Medulla oblongata (tissue), 1 donor: ENCODE measurements around the gene NPDC1.
A peak's percentile ranks its signal among the peaks of the same experiment; 100 is the strongest.

Source experiments
- DNase-seq: peaks from one replicate; pipeline ENCODE4 v3.0.0-alpha.2; 2015; ENCODE audit errors: extremely low spot score

Gene NPDC1, protein sequence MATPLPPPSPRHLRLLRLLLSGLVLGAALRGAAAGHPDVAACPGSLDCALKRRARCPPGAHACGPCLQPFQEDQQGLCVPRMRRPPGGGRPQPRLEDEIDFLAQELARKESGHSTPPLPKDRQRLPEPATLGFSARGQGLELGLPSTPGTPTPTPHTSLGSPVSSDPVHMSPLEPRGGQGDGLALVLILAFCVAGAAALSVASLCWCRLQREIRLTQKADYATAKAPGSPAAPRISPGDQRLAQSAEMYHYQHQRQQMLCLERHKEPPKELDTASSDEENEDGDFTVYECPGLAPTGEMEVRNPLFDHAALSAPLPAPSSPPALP

DNA sequence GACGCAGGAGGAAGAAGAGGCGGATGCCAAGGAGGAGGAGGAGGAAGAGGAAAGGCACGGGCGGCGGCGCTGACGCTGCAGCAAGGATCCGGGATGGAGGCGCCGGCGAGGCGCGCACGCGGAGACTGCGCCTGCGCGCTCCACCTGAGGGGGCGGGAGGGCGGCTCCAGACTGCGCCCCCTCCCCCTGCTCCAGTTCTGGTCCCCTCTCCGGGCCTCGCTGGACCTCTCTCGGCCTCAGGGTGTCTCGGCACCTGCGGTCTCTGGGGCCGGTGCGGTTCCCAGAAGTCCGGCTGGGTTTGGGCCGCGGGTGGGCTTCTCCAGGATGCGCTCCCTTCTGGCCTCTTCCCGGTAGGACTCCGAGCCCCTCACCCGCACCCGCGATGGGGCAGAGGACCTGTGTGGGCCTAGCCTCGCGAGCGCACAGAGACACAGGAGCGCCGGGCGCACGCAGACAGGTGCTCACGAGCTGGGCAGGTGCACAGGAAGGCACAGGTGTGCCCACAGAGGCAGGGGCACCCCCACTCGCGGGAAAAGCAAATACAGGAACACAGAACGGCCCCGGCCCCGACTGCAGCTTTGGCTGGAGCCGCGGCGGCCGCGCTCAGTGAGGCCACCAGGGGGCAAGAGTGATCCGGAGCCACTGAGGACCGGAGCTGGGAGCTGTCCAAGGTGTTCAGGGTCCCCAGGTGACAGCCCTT lies at the start of gene NPDC1:
Gene NPDC1 (minus strand): TSS at position 90 of the 700 bp plus-strand sequence. CDS start 188 bp downstream, outside the sequence.
- DNase-seq: peak; percentile 76

DNA sequence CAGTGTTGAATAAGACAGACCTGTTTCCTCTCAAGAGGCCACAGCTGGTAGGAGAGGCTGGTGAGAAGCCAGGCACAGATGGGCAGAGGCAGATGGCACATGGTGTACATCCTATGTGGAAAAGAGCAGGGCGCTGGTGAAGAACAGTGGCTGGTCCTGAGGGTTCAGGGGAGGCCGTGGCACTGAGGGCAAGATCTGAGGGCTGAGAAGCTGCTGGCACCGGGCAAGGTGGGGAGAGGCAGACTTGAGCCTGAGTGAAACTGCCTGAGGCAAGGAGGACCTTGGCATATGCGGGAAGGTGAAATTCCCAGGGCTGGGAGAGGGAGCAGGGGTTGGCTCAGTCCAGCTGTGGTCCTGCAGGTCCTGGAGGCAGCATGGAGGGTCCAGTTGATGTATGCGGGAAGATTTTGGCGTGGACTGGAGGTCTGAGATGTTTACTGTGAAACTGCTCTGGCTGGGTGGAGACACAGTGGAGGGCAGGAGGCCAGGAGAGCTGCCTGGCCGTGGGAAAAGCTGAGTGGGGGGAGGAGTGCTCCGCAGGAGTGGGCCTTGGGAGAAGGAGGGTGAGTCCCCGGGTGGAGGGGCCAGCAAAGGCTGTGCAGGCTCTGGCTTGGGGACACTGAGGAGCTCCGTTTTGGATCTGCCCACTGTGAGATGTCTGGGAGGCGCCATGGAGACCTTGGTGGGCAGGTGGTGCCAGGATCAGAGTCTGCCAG lies 43.4 kb upstream of the NPDC1 start:
- DNase-seq: no peak

DNA sequence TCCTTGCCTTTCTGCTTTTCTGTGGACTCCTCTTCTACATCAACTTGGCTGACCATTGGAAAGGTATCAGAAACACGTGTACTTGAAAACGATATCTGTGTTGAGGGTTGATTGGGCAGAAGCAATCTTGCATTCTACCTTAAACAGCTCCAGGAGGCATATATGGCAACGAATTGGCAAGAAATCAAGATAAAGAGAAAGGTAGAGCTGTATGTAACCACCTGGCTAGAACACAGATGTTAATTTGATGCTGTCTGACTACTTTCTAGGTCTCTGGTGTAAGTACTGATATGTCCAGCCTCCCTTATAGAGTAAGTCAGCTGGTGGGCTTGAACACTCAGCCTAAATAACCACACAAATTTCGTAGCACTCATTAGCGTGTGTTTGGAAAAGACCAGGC lies 42.1 kb upstream of the NPDC1 start:
- no peak for DNase-seq

DNA sequence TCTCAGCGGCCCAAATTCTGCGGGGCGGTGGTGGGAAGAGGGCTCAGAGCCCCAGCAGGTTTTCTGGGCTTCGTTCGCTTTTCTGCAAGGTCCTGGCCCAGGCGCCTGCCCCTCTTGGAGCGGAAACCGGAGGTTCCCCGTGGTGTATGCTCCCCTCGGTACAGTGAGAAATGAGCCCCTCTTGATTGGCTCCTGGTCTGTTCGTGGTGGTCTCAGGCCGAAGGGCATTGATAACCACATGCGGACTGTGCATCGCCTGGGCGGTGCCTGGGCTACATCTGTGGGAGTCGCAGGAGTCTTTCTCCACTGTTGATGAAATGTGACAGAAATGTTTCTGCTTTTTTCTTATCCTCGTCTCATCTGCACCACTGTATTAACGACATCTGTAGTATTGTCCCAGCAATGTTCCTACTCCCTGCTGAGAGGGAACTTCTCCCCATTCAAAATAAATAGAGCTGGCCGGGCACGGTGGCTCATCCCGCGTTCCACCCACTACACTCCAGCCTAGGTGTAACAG lies 41.5 kb upstream of the NPDC1 start:
- no peak for DNase-seq

DNA sequence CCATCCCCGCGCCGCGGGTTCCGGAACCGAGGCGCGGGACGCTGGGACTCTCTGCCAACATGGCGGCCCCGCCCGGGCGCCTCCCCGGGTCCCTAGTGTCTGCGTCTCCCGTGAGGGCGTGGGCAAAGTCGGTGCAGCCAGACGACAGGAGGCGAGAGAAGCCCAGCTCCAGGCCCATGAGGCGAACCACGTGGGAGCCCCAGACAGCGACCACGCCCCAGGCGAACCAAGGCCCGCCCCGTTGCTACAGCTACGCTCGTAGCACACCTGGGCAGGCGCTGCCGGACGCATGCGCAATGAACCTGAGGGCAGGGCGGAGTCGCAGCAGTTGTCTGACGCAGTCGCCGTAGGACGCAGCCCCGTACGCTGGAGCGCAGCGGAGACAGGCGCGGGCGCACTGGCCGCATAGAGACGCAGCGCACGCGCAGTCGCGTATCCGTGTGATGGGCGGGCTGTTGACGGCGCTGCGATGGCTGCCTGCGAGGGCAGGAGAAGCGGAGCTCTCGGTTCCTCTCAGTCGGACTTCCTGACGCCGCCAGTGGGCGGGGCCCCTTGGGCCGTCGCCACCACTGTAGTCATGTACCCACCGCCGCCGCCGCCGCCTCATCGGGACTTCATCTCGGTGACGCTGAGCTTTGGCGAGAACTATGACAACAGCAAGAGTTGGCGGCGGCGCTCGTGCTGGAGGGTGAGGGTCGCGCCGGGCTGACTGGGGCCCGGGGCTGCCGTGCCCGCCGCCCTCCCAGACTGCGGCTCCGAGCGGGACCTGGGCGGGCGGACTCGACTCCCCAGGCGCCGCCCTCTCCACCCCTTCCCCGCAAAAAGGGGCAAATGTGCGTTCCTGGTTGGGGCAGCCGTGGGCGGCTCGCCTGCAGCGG lies 40.8 kb upstream of the NPDC1 start, which contains the start of gene MAN1B1:
Gene MAN1B1 (plus strand): TSS at position 455 of the 878 bp plus-strand sequence. CDS start 15 bp downstream, at position 470.
- DNase-seq: peak; percentile 97

DNA sequence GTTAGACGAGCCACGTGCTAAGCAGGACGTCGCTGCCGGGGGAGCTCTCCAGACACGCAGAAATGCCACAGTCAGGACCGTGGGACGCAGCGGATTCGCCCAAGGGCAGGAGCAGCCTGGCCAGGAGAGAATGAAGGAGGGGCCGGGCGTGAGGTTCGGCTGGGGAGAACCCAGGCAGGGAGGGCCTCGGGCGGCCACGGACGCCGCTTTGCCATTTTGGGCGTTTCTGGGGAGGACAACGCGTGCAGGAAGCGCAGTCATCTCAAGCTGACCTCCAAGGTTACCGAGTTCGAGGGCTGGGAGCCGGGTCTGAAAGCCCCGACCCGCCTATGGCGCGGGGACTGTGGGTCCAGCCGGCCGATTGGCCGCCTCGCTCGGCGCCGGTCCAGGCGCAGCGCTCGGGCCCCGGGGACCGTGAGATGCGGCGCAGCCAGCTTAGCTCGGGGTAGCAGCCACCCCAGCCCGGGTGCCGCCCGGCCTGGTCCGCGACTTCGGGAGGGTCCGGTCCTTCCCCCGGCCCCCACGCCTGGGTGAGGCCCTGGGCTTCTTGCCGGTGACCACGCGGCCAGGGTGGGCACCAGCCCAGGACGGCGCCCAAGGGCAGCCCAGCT lies 40.0 kb upstream of the NPDC1 start:
- no peak for DNase-seq

DNA sequence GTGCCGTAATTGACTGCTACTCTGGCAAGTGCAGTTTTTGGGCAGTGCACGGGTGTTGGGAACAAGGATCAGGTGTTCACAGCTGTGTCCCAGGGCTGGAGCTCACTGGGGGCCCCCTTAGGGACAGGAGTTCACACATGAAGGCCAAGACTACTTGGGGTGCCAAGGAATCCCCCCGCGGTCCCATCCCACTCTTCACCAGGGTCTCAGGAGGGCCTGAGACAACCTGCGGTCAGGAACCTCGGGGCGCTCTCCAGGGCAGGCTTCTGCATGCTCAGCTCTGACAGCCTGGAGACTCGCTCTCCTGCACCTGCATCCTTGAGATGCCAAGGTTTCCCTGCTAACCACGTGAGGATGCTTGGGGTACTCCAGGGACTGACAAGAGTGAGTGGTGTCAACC lies 38.5 kb upstream of the NPDC1 start:
- DNase-seq: no peak

DNA sequence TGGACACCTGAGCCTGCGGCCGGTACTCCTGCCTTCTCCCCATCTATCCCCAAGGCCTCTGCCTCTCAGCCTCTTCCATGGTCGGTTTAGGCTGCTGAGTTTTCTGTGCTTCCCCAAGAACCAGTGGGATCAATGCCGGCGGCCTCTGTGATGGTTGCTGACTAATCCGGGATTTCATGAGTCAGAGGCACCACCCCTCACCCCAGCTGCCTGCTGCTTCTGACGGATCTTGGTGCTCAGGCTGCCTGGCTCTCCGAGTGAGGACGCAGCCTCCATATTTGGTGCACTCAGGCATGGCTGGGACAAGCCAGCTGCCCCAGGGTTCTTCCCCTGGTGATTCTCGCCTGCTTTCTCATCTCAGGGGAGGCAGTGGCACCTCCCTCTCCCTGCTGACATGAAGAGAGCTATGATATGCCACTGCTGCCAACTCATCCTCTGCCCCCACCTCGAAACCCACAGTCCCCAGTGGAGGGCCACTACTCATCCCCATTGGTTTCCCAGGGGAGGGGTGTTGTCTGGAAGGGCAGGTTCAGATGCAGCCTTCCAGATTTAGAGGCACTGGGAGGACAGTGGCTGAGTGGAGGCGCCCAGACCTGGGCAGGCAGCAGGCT lies 37.5 kb upstream of the NPDC1 start:
- DNase-seq: no peak

DNA sequence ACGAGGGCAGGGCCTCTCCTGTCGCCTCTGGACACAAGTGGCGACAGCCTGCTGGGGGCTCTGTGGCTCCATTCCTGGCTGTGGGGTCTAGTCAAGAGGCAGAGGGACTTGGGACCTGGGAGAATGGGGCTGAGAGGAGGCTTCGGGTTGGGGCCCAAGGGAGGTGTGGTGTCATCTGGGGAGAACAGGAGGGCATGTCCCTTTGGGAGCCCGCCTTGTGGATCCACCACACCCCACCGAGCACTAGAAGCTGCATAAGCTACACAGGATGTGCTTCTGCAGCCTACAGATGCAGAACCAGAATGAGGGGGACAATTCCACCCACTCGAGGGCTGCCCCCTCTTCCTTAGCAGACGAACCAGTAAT lies 36.9 kb upstream of the NPDC1 start:
- no peak for DNase-seq

DNA sequence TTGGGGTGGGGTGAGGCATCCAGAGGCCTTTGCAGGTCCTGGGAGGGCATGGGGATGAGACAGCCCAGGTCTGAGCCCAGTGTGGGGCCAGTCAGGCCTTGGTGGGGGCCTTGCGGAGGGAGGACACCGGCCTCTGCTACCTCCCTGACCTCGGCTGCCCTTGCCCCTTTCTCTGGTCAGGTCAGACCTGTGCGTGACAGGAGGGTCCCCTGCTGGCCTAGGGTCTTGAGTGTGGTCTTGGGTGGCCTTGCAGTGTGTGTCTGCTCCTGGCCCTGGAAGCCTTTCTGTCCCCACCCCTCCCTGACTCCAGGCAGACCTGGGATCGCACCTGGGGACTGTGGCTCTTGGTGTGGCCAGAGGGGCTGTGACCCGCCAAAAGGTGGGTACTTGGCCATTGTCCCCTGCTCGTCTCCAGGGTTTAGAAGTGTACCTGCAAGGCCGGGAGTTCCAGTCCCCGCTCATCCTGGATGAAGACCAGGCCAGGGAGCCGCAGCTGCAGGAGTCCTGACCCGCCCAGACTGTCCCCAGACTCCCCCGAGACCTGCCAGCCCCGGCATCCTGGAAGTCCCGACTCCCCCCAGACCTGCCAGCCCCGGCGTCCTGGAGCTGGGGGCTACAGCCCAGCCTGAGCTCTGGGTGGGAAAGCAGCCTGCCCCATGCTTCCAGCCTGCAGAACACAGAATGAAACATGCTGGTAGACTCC lies 36.4 kb upstream of the NPDC1 start:
- no peak for DNase-seq

DNA sequence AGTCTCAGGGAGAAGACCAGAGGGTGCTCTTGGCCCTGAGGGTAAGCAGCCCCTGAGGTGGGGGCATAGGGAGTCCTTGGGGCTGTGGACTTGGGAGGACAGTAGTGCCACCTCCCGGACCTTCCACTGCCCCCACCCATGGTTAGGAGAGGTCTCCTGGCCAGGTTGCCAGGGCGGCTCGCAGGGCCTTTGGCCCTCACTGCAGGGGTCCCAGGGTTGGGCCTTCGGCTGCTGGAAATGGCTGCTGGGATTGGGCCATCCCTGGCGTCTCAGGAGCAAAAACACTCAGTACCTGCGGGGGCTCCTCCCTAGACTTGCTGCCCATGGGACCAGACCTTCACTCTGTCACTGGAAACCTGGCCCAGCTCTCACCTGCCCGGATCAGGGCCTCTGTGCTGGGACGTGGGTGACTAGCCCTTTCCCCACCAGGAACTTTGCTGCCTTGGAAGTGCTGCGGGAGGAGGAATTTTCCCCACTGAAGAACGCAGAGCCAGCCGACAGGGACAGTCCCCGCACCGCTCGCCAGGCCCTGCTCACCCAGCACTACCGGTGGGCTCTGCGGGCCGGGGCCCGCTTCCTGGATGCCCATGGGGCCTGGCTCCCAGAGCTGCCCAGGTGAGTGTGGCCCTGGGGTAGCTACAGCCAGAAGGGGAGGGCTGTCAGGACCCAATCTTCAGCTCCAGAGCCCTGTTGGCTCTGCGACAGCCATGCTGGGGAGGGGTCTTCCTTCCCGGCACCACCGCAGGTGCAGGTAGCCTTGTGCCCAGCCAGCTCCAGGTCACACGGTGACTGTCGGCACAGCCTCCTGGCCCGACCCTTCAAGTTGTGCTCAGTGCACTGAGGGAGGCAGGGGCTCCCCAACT lies 34.5 kb upstream of the NPDC1 start:
- DNase-seq: no peak

DNA sequence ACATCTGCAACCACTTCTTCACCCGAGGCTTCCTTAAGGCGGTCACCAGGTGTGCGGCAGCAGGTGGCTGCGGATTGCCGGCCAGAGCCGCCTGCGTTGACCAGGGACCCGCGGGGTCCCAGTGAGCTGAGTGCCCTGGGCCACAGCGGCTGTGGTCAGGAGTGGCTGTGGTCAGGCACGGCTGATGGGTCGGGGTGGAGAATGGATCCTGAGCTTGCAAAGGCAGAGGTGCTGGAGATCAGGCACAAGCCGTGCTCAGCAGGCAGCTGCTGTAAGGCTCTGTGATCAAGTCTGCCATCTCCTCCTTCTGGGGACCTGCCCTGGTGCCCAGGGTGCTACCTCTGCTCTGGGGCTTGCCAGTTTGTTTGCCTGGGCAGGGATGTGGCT lies 33.4 kb upstream of the NPDC1 start:
- DNase-seq: no peak

DNA sequence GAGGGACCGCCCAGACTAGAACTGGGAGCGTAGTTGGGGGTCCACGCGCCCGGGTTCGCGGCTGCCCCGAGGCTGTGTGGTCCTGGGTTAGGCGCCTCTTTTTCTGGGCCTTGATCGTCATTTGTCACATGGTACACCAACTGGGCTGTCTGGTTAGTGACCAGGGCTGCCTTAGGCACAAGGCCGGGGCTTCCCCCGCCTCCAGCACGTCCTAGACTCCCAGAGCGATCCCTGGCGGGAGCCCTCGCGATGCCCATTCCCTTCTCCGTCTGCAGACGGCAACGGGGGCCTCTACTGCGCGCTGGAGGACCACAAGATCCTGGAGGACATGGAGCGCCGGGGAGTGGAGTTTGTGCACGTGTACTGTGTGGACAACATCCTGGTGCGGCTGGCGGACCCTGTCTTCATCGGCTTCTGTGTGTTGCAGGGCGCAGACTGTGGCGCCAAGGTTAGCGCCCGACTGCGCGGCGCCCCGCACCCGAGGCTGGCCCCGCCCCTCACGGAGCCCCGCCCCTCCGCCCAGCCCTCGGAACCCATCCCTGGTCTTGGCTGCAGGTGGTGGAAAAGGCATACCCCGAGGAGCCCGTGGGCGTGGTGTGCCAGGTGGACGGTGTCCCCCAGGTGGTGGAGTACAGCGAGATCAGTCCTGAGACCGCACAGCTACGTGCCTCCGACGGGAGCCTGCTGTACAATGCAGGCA lies 32.9 kb upstream of the NPDC1 start:
- DNase-seq: no peak

DNA sequence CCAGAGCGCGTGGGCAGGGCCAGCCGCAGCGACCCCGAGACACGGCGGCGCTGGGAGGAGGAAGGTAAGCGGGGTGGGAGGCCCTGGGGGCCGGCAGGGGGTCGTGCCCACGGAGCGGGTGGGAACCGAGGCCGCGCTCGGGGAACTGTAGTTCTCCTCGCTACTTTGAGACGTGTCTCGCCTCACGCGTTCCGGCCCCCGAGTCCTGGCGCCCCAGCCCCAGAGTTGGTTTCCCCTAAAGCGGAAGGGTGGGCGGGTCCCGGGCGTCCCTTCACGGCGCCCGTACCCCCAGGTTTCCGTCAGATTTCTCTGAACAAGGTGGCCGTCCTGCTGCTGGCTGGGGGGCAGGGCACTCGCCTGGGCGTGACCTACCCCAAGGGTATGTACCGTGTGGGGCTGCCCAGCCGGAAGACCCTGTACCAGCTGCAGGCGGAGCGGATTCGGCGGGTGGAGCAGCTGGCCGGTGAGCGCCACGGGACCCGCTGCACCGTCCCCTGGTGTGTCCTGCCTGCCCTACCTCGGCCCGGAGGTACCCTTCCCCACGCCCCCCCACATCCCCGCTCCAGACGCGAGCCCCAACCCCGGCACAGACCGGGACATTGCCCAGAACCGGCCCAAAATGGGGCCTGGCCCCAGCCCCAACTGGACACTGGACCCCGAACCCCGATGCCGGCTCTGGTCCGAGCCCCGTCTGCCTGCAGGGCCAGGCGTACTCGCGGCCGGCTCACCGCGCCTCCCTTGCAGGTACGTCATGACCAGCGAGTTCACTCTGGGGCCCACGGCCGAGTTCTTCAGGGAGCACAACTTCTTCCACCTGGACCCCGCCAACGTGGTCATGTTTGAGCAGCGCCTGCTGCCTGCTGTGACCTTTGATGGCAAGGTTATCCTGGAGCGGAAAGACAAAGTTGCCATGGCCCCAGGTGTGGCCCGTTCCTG lies 32.0 kb upstream of the NPDC1 start:
- no peak for DNase-seq

DNA sequence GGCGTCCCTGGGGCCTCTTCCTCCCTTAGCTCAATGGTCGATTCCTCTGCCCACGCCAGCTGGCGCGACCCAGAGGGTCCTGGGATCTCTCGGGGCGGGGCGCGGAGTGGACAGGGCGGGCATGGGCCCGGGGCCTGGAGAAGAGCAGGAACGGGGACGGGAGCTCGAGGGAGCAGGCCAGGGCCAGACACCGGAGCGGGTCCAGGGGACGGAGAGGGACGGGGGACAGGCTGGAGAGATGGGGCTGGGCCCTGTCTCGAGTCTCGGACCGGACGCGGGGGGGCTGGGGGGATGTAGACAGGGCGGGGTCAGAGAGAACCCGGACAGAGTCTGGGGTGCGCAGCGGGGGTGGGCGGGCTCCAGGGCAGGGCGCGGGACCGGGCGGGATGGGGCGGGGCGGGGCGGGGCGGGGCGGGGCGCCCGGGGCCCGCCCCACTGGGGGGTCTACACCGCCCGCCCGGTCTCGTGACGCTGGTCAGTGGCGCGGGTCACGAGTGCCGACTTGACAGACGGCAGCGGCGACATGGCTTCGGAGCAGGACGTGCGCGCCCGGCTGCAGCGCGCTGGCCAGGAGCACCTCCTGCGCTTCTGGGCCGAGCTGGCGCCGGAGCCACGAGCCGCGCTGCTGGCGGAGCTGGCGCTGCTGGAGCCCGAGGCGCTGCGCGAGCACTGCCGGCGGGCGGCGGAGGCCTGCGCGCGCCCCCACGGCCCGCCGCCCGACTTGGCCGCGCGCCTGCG lies 31.2 kb upstream of the NPDC1 start, which contains the start of gene UAP1L1:
Gene UAP1L1 (plus strand): TSS at position 508 of the 738 bp plus-strand sequence. CDS start 16 bp downstream, at position 524.
- DNase-seq: peak; percentile 81

DNA sequence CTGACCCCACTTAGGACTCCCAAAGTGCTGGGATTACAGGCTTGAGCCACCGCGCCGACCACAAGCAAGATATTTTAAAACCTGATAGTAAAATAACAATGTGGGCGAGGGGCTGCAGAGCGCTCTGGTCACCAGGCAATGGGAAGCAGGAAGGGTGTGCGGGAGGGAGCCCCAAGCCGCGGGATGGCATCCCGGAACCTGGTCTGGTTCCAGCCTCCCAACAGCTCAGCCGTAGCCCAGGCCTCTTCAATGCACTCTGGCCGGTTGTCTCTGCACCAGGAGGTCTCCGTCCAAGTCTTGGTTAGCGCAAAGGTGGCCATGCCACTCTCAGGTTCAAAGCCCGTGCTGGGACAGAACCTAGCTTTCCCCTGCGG lies 30.6 kb upstream of the NPDC1 start:
- no peak for DNase-seq
